Endodermal cell (in vitro differentiated cells): Measurements from ENCODE around the gene IL22RA1. TPM values are rescaled to one million over a fixed set of nuclear protein-coding genes. Genes with fewer than 3 reads are reported as not detected.

Source experiments
- DNase-seq: peaks from one replicate; pipeline ENCODE4 v3.0.0-alpha.2; 2017
- H3K27ac ChIP-seq: 2 replicates; pipeline ENCODE4 v1.5.1; 2013; ENCODE audit warnings: mild to moderate bottlenecking, low read depth, low read length, moderate library complexity
- H3K27me3 ChIP-seq: 2 replicates; pipeline ENCODE4 v1.6.1; 2013; ENCODE audit warnings: mild to moderate bottlenecking, low read length, moderate library complexity; ENCODE audit not compliant: insufficient read depth, control insufficient read depth, poor library complexity, severe bottlenecking
- H3K36me3 ChIP-seq: 2 replicates; pipeline ENCODE4 v1.7.0; 2013; ENCODE audit warnings: mild to moderate bottlenecking, low read length, moderate library complexity; ENCODE audit not compliant: control insufficient read depth, insufficient read depth
- H3K4me1 ChIP-seq: one replicate; pipeline ENCODE4 v1.7.0; 2013; ENCODE audit warnings: low read length; ENCODE audit not compliant: control insufficient read depth, insufficient read depth
- H3K4me3 ChIP-seq: 2 replicates; pipeline ENCODE4 v1.5.1; 2013; ENCODE audit warnings: mild to moderate bottlenecking, low read length, moderate library complexity
- H3K9ac ChIP-seq: 2 replicates; pipeline ENCODE4 v1.6.1; 2013; ENCODE audit warnings: mild to moderate bottlenecking, low read length, moderate library complexity; ENCODE audit not compliant: poor library complexity, severe bottlenecking; ENCODE audit errors: extremely low read depth
- H3K9me3 ChIP-seq: 2 replicates; pipeline ENCODE4 v1.6.1; 2013; ENCODE audit warnings: mild to moderate bottlenecking, low read length, moderate library complexity; ENCODE audit not compliant: control insufficient read depth
- H3K27ac Mint-ChIP-seq: 2 replicates; pipeline ENCODE4 v1.8.0; 2020; ENCODE audit warnings: mixed read lengths
- H3K27me3 Mint-ChIP-seq: 2 replicates; pipeline ENCODE4 v1.8.0; 2021; ENCODE audit warnings: mild to moderate bottlenecking, mixed read lengths; ENCODE audit not compliant: insufficient read depth
- H3K36me3 Mint-ChIP-seq: 2 replicates; pipeline ENCODE4 v1.8.0; 2020; ENCODE audit warnings: low read depth, mixed read lengths
- H3K4me1 Mint-ChIP-seq: 2 replicates; pipeline ENCODE4 v1.8.0; 2020; ENCODE audit warnings: mixed read lengths
- H3K4me3 Mint-ChIP-seq: 2 replicates; pipeline ENCODE4 v1.8.0; 2020; ENCODE audit warnings: mild to moderate bottlenecking, moderate library complexity, mixed read lengths
- H3K9me3 Mint-ChIP-seq: 2 replicates; pipeline ENCODE4 v1.8.0; 2020; ENCODE audit warnings: mild to moderate bottlenecking, mixed read lengths
- CTCF ChIP-seq: fragments of 200-600 bp; sonication (generic); conservative IDR thresholded peaks from 2 replicates; pipeline ENCODE4 v1.5.0; 2021; ENCODE audit warnings: antibody characterized with exemption, mild to moderate bottlenecking
- WGBS, 2 experiments: methylation state at CpG; one replicate each; pipeline versions ENCODE4 v1.1.5 to v1.1.7; 2013; ENCODE audit warnings: missing lambda C conversion rate in 2 of 2, mixed read lengths in 1 of 2; ENCODE audit not compliant: insufficient coverage in 1 of 2, insufficient read length in 1 of 2; 5-methylcytosine and 5-hydroxymethylcytosine counted together
- total RNA-seq, 2 donors: library from RNA; stranded (reverse); fragmentation: NEBNext Ultra II Directional in 1 of 2; extraction: Animal tissue kit (Norgen Biotek cat#: 25700) in 1 of 2; gene quantifications; 2 replicates in 1 of 2; 3 replicates in 1 of 2; pipeline ENCODE4 v1.2.1, GENCODE V29; 2021

Gene IL22RA1
- total RNA-seq, 2 donors from 2014 or later: not detected

GRCh38 chr1:24122776-24123175, 20.2 kb downstream of the IL22RA1 start:
- WGBS, 2 experiments: 93% methylated on average over 7 of the region's 7 CpGs
- H3K9me3 Mint-ChIP-seq: no peaks in the 10 kb centered on the region

GRCh38 chr1:24121406-24121805, 21.5 kb downstream of the IL22RA1 start:
- Histone ChIP-seq H3K27ac (no peak overlapping the region), H3K4me3 (no peak overlapping the region), H3K4me1 (no peaks in the 10 kb centered on the region), H3K9ac (no peak overlapping the region), H3K9me3 (no peaks in the 10 kb centered on the region), H3K36me3 (no peaks in the 10 kb centered on the region), H3K27me3 (no peaks in the 10 kb centered on the region)
- TF ChIP-seq CTCF: no peak
- no peaks in the 10 kb centered on the region for H3K27me3 Mint-ChIP-seq
- H3K36me3 Mint-ChIP-seq: no peaks in the 10 kb centered on the region
- H3K9me3 Mint-ChIP-seq: no peaks in the 10 kb centered on the region
- peaks cover 5% of the 10 kb centered on the region for H3K4me1 Mint-ChIP-seq
- 91 to 97% methylated on average over 5 to 14 of the region's 14 CpGs for WGBS, 2 experiments
- no peak overlapping the region for H3K27ac Mint-ChIP-seq
- H3K4me3 Mint-ChIP-seq: no peak overlapping the region
- no peak for DNase-seq

More at GRCh38 chr1:24122776-24123175, 20.2 kb downstream of the IL22RA1 start:
- TF ChIP-seq CTCF: no peak
- H3K9me3 ChIP-seq: no peaks in the 10 kb centered on the region
- Mint-ChIP-seq H3K36me3 (no peaks in the 10 kb centered on the region), H3K27me3 (no peaks in the 10 kb centered on the region), H3K27ac (no peak overlapping the region), H3K4me3 (no peak overlapping the region), H3K4me1 (peaks cover 5% of the 10 kb centered on the region)
- H3K27ac ChIP-seq: no peak overlapping the region
- no peaks in the 10 kb centered on the region for H3K27me3 ChIP-seq
- H3K4me3 ChIP-seq: no peak overlapping the region
- no peak overlapping the region for H3K9ac ChIP-seq
- no peaks in the 10 kb centered on the region for H3K36me3 ChIP-seq
- no peak for DNase-seq
- H3K4me1 ChIP-seq: no peaks in the 10 kb centered on the region

- no peak overlapping the region for H3K4me3 Mint-ChIP-seq
- H3K27ac Mint-ChIP-seq: no peak overlapping the region
- peaks cover 6% of the 10 kb centered on the region for H3K4me1 Mint-ChIP-seq
- no peaks in the 10 kb centered on the region for H3K36me3 ChIP-seq
- no peak for DNase-seq
- H3K4me1 ChIP-seq: no peaks in the 10 kb centered on the region
- 77 to 92% methylated on average over 2 to 3 of the region's 3 CpGs for WGBS, 2 experiments
- no peak for TF ChIP-seq CTCF
- H3K4me3 ChIP-seq: no peak overlapping the region
- H3K9me3 ChIP-seq: no peaks in the 10 kb centered on the region
- H3K9ac ChIP-seq: no peak overlapping the region
- no peaks in the 10 kb centered on the region for H3K27me3 ChIP-seq
- H3K36me3 Mint-ChIP-seq: no peaks in the 10 kb centered on the region
- H3K9me3 Mint-ChIP-seq: no peaks in the 10 kb centered on the region
- H3K27ac ChIP-seq: no peak overlapping the region
- H3K27me3 Mint-ChIP-seq: no peaks in the 10 kb centered on the region
Measured at GRCh38 chr1:24120965-24121364, 22.0 kb downstream of the IL22RA1 start.
